ENCODE results near the gene TLDC2.
"Not testable (repeated sequence)": the region's sequence is repeated elsewhere in the genome, so short reads cannot be mapped to it uniquely, and the experiment has no call there.

Gene TLDC2

DNA sequence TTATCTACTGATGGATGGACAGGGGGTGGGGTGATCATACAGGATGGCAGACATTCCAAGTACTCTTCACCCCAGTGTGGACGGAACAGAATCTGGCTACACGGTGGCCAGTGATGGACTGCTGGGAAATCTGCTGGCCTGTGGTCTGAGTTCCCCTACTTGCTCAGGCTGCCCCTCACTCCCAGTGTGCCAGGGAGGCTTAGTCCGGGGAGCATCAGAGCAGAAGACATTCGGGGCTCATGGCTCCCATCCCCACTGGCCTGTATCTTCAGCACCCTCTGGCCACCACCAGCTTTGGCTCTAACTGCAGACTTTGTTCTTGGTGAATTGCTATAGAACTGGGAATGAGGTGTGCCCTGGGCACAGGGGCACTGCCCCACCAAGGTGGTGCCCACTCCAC, 15.3 kb downstream of the TLDC2 start:
- H3K4me3 Mint-ChIP-seq: no peak overlapping the region
- H3K27me3 Mint-ChIP-seq: no peaks in the 10 kb centered on the region
- ATAC-seq (ENCODE audit: low read depth) (no peak), DNase-seq (ENCODE audit: low spot score in 2 of 2) (no peak)
- H3K27ac Mint-ChIP-seq: no peak overlapping the region
- H3K4me1 Mint-ChIP-seq: peaks cover 9% of the 10 kb centered on the region
- H3K36me3 Mint-ChIP-seq: peaks cover 5% of the 10 kb centered on the region
- no peaks in the 10 kb centered on the region for H3K9me3 Mint-ChIP-seq

DNA sequence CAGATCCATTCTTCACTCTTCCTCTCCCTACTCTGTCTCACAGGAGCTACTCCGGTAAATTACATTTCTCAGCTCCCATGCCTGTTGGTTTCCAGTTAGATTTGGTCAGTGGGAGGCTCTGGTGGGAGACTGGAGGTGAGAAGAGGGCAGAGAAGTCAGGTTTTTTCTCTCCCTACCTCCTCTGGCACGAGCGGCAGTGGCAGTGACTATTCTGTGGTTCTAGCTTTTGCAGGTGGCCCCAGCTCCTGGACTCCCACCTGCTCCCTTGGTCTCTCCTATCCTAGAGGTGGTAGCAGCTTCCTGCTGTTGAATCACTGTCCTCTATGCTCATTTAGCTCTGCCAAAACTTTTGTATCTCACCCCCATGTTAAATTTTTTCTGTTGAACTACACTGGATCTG, 17.9 kb downstream of the TLDC2 start:
- H3K4me1 Mint-ChIP-seq: no peaks in the 10 kb centered on the region
- H3K27me3 Mint-ChIP-seq: no peaks in the 10 kb centered on the region
- H3K4me3 Mint-ChIP-seq: no peak overlapping the region
- no peaks in the 10 kb centered on the region for H3K9me3 Mint-ChIP-seq
- DNase-seq (ENCODE audit: low spot score in 2 of 2) (no peak), ATAC-seq (ENCODE audit: low read depth) (no peak)
- H3K27ac Mint-ChIP-seq: no peak overlapping the region
- H3K36me3 Mint-ChIP-seq: peaks cover 11% of the 10 kb centered on the region

DNA sequence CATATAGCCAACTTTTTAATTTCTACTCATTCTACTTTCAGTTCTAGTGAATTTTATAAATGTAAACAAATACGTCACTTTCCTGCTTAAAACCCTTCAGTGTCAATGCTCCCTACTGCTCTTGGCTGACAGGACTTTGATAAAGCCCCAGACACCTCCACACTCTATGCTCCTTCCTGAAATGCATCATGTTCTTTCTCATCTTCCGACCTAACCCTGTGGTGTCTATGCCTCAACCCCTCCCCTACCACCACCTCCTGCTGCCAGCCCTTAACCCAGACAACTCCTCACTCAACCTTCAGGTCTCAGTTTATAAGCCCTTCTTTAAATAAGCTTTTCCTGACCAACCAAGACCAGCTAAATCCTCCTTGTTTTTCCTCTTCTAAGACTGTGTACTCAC, 19.1 kb downstream of the TLDC2 start:
- Mint-ChIP-seq H3K4me3 (no peak overlapping the region), H3K9me3 (no peaks in the 10 kb centered on the region), H3K36me3 (peaks cover 14% of the 10 kb centered on the region), H3K4me1 (no peaks in the 10 kb centered on the region), H3K27me3 (no peaks in the 10 kb centered on the region), H3K27ac (peak overlapping the region; percentile 19)
- DNase-seq (ENCODE audit: low spot score in 2 of 2) (no peak), ATAC-seq (ENCODE audit: low read depth) (no peak)

DNA sequence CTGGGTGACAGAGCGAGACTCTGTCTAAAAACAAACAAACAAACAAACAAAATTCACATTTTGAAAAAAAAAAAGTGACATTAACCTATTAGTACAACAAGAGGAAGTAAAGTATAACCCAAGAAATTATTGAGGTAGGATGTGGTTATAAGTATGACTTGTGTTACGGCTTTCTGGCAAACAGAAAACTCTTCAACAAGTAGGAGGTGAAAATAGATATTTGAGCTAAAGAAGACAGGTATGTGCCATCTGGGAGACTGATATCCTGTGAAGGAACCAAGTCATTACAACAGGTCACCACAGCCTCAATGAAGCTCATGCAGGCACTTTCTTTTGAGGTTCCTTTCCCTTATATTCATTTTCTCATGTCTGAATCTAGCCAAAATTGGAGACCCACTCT, 28.8 kb downstream of the TLDC2 start:
- H3K9me3 Mint-ChIP-seq: no peaks in the 10 kb centered on the region
- no peaks in the 10 kb centered on the region for H3K27me3 Mint-ChIP-seq
- H3K27ac Mint-ChIP-seq: no peak overlapping the region
- H3K4me3 Mint-ChIP-seq: no peak overlapping the region
- ATAC-seq (ENCODE audit: low read depth) (no peak), DNase-seq (ENCODE audit: low spot score in 2 of 2) (no peak)
- H3K4me1 Mint-ChIP-seq: no peaks in the 10 kb centered on the region
- peaks cover 13% of the 10 kb centered on the region for H3K36me3 Mint-ChIP-seq

DNA sequence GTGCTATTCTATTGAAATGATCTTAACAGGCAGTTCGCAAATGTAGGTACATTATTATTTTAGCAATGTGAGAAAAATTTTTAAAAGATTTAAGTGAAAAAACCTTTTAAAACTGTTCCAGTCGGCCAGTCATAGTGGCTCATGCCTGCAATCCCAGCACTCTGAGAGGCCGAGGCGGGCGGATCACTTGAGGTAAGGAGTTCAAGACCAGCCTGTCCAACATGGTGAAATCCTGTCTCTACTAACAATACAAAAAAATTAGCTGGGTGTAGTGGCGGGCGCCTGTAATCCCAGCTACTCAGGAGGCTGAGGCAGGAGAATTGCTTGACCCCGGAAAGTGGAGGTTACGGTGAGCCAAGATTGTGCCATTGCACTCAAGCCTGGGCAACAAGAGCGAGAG, 29.6 kb downstream of the TLDC2 start:
- peaks cover 13% of the 10 kb centered on the region for H3K36me3 Mint-ChIP-seq
- not testable (repeated sequence) for H3K27me3 Mint-ChIP-seq; H3K4me3 Mint-ChIP-seq; H3K4me1 Mint-ChIP-seq; H3K9me3 Mint-ChIP-seq; ATAC-seq (ENCODE audit: low read depth); H3K27ac Mint-ChIP-seq; DNase-seq (ENCODE audit: low spot score in 2 of 2)

DNA sequence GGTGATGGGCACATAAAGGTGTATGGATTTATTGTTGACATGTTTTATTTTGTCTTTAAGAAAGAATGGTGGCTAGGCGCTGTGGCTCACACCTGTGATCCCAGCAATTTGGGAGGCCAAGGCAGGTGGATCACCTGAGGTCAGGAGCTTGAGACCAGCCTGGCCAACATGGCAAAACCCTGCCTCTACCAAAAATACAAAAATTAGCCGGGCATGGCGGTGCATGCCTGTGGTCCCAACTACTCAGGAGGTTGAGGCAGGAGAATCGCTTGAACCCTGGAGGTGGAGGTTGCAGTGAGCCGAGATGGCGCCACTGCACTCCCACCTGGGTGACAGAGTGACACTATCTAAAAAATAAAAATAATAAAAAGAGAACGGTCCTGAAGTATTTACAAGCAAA, 30.1 kb downstream of the TLDC2 start:
- not testable (repeated sequence) for H3K4me1 Mint-ChIP-seq; H3K9me3 Mint-ChIP-seq; H3K27me3 Mint-ChIP-seq; DNase-seq (ENCODE audit: low spot score in 2 of 2); ATAC-seq (ENCODE audit: low read depth); H3K4me3 Mint-ChIP-seq; H3K27ac Mint-ChIP-seq
- peaks cover 11% of the 10 kb centered on the region for H3K36me3 Mint-ChIP-seq

DNA sequence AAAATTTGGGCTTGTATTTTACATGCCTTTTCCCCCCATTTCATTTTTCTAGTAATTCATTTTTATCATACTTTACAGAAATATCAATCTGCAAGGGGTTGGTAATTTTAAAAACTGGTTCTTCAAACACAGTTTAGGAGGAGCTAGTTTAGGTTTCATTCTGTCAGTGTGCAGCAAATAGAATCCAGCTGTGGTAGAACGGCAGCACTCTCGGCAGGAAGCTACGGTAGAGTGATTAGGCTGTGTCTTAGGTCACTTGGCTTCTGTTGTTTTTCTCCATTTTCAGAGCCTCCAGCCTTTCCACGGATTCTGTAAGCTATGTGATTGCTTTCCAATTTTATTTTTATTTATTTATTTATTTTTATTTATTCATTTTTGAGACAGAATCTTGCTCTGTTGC, 32.7 kb downstream of the TLDC2 start:
- Mint-ChIP-seq H3K4me3 (no peak overlapping the region), H3K4me1 (no peaks in the 10 kb centered on the region), H3K9me3 (no peaks in the 10 kb centered on the region), H3K27ac (no peak overlapping the region), H3K36me3 (peaks cover 10% of the 10 kb centered on the region), H3K27me3 (no peaks in the 10 kb centered on the region)
- no peak for DNase-seq (ENCODE audit: low spot score in 2 of 2)
- ATAC-seq (ENCODE audit: low read depth): peak; percentile 90

DNA sequence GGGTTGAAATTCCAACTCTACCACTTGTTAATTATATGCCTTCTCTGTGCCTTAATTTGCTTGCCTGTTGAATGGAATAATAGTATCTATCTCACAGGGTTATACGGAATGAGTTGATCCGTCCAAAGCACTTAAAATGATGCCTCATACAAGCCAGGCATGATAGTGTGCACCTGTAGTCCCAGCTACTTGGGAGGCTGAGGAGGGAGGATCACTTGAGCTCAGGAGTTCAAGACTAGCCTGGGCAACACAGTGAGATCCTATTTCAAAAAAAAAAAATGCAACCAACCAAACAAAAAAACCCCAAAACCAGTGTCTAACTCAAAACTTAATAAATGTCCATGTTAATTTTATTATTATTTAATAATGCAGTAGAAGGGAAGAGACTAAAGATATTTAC, 40.3 kb downstream of the TLDC2 start:
- no peak overlapping the region for H3K4me3 Mint-ChIP-seq
- H3K27ac Mint-ChIP-seq: no peak overlapping the region
- no peaks in the 10 kb centered on the region for H3K9me3 Mint-ChIP-seq
- peaks cover 9% of the 10 kb centered on the region for H3K36me3 Mint-ChIP-seq
- DNase-seq (ENCODE audit: low spot score in 2 of 2): no peak
- peaks cover 2% of the 10 kb centered on the region for H3K4me1 Mint-ChIP-seq
- H3K27me3 Mint-ChIP-seq: no peaks in the 10 kb centered on the region
- ATAC-seq (ENCODE audit: low read depth): no peak

DNA sequence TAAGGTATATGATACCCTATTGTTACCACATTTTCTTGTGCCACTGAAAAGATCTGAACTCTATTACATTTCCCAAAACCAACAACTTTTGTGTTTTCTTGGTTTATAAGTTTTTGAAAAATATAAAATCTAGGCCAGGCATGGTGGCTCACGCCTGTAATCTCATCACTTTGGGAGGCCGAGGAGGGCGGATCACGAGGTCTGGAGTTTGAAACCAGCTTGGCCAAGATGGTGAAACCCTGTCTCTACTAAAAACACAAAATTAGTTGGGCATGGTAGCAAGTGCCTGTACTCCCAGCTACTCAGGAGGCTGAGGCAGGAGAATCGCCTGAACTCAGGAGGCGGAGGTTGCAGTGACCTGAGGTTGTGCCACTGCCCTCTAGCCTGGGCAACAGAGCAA, 41.3 kb downstream of the TLDC2 start:
- DNase-seq (ENCODE audit: low spot score in 2 of 2) (no peak), ATAC-seq (ENCODE audit: low read depth) (no peak)
- no peaks in the 10 kb centered on the region for H3K9me3 Mint-ChIP-seq
- H3K27me3 Mint-ChIP-seq: no peaks in the 10 kb centered on the region
- H3K36me3 Mint-ChIP-seq: peaks cover 4% of the 10 kb centered on the region
- no peak overlapping the region for H3K27ac Mint-ChIP-seq
- H3K4me1 Mint-ChIP-seq: peaks cover 2% of the 10 kb centered on the region
- no peak overlapping the region for H3K4me3 Mint-ChIP-seq

DNA sequence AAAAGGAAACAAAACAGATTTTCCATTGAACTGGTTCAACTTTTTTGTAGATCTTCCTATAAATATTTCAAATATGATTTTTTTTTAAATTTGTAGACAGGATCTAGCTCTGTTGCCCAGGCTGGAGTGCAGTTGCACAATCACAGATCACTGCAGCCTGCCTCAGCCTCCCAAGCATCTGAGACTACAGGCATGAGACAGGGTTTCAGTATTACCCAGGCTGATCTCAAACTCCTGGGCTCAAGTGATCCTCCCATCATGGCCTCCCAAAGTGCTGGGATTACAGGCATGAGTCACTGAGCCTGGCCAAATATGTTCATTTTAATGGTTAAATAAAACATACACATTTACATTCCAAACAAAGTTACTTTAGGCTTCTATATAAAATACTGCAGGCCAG, 42.0 kb downstream of the TLDC2 start:
- ATAC-seq (ENCODE audit: low read depth): no peak

DNA sequence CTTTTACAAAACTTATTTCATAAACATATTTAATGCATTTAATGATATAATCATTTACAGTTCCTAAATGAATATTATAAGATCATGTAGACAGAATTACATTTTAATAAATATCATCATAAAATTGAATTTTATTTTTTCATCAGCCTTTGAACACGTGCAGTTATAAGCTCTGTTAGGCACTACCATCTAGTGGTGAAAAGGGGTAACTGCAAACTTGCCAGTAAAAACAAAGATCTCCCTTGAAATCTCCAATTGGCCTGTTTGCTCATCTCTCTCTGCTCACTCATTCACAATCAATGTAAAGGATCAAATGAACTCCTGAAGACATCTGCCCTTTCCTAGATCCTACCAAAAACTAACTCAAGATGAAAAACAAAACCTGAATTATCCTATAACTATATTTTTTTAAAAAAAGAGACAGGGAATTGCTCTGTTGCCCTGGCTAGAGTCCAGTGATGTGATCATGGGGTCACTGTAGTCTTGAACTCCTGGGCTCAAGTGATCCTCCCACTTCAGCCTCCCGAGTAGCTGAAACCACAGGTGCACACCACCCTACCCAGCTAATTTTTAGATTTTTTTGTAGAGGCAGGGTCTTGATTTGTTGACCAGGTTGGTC, 43.9 kb downstream of the TLDC2 start:
- DNase-seq (ENCODE audit: low spot score in 2 of 2) (peak; percentile 17 to 48), ATAC-seq (ENCODE audit: low read depth) (peak; percentile 38)
- Mint-ChIP-seq H3K4me3 (no peak overlapping the region), H3K9me3 (no peaks in the 10 kb centered on the region), H3K36me3 (peaks cover 4% of the 10 kb centered on the region), H3K27ac (no peak overlapping the region), H3K4me1 (peaks cover 2% of the 10 kb centered on the region), H3K27me3 (no peaks in the 10 kb centered on the region)

More for the DNA sequence above, 42.0 kb downstream of the TLDC2 start:
- Mint-ChIP-seq H3K27ac (no peak overlapping the region), H3K27me3 (no peaks in the 10 kb centered on the region), H3K4me3 (no peak overlapping the region), H3K9me3 (no peaks in the 10 kb centered on the region), H3K36me3 (peaks cover 4% of the 10 kb centered on the region), H3K4me1 (peaks cover 2% of the 10 kb centered on the region)
- DNase-seq (ENCODE audit: low spot score in 2 of 2): no peak

DNA sequence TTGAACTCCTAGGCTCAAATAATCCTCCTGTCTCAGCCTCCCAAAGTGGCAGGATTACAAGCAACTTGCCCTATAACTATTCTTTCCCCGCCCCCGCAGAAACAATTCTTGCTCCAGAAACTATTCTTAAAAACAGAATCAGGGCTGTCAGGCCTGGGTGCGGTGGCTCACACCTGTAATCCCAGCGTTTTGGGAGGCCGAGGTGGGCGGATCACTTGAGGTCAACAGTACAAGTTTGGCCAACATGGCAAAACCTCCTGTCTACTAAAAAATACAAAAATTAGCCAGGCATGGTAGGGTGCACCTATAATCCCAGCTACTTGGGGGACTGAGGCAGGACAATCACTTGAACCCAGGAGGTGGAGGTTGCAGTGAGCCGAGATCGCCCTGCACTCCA, 44.4 kb downstream of the TLDC2 start:
- DNase-seq (ENCODE audit: low spot score in 2 of 2) (no peak), ATAC-seq (ENCODE audit: low read depth) (no peak)
- H3K27me3 Mint-ChIP-seq: no peaks in the 10 kb centered on the region
- H3K36me3 Mint-ChIP-seq: peaks cover 4% of the 10 kb centered on the region
- H3K27ac Mint-ChIP-seq: no peak overlapping the region
- H3K4me1 Mint-ChIP-seq: peaks cover 2% of the 10 kb centered on the region
- H3K9me3 Mint-ChIP-seq: no peaks in the 10 kb centered on the region
- no peak overlapping the region for H3K4me3 Mint-ChIP-seq

DNA sequence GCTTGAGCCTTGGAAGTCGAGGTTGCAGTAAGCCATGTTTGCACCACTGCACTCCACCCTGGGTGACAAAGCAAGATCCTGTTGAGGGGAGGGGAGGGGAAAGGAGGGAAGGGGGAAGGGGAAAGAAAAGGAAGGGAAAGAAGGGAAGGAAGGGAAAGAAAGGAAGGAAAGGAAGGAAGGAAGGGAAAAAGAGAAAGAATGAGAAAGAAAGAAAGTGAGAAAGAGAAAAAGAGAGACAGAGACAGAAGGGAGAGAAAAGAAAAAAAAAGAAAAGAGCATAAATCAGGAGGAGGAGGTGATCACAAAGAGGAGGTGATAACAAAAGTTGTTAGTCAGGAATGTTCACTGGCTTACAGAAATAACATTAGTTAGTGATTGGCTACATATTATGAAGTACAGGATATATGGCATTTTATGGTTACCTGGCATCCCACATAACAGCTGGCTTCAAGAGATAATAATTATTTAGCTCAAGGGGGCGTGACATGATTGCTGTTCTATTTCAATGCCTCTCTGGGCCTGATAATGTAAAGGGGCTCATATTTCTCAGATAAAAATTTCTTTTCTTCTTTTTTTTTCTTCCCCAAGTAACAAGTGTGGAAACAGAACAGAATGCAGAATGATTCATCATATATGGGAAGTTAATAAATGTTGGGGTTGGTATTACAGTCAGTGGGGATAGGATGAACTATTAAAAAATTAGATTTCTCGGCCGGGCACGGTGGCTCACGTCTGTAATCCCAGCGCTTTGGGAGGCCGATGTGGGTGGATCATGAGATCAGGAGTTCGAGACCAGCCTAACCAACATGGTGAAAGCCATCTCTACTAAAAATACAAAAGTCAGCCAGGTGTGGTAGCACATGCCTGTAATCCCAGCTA, 48.5 kb downstream of the TLDC2 start:
- no peaks in the 10 kb centered on the region for H3K27me3 Mint-ChIP-seq
- no peak overlapping the region for H3K4me3 Mint-ChIP-seq
- no peak for DNase-seq (ENCODE audit: low spot score in 2 of 2)
- ATAC-seq (ENCODE audit: low read depth): no peak
- no peak overlapping the region for H3K27ac Mint-ChIP-seq
- H3K9me3 Mint-ChIP-seq: no peaks in the 10 kb centered on the region
- H3K36me3 Mint-ChIP-seq: peaks cover 4% of the 10 kb centered on the region
- peaks cover 2% of the 10 kb centered on the region for H3K4me1 Mint-ChIP-seq

DNA sequence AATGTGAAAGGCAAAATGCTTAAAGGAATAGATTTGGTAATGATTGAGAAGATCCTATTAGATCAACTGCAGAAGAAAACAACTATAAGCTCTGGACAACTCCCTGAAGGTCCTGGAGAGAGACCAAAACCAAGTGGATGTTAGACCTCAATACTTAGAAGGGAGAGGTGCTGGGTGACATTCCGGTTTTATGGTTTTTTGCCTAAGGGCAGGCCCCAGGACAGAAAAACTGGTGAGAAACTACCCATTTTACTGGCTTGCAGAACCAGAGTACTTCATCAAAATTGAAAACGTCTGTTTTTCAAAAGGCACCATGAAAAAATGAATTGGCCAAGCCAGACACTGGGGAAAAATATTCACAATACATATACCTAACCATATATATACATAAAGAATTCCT, 49.3 kb downstream of the TLDC2 start:
- no peaks in the 10 kb centered on the region for H3K9me3 Mint-ChIP-seq
- no peaks in the 10 kb centered on the region for H3K4me1 Mint-ChIP-seq
- no peak overlapping the region for H3K4me3 Mint-ChIP-seq
- H3K36me3 Mint-ChIP-seq: peaks cover 7% of the 10 kb centered on the region
- ATAC-seq (ENCODE audit: low read depth): no peak
- H3K27ac Mint-ChIP-seq: no peak overlapping the region
- DNase-seq (ENCODE audit: low spot score in 2 of 2): no peak
- H3K27me3 Mint-ChIP-seq: no peaks in the 10 kb centered on the region
